CD4-positive, alpha-beta T cell treated with Interleukin-17A for 1 hour (primary cell): ENCODE results near the gene CHRNA3.

Experiments used
- DNase-seq: peaks from one replicate; pipeline ENCODE4 v3.0.0-alpha.2; 2020

Gene CHRNA3

GRCh38 chr15:78550815-78551214 is 70.0 kb downstream of the CHRNA3 start:
- DNase-seq, result no peak

- DNase-seq, result no peak
Observed at GRCh38 chr15:78550194-78550593, 70.6 kb downstream of the CHRNA3 start.
